Activated T-cell treated with anti-CD3 and anti-CD28 coated beads, Interleukin-2, amount 50 U/mL, for 48 hours (primary cell): ENCODE results near the gene ATP11A.

Experiments used
- DNase-seq, 2 experiments: peaks; one replicate each; pipeline ENCODE4 v3.0.0-alpha.2; 2020

ATP11A gene

DNA sequence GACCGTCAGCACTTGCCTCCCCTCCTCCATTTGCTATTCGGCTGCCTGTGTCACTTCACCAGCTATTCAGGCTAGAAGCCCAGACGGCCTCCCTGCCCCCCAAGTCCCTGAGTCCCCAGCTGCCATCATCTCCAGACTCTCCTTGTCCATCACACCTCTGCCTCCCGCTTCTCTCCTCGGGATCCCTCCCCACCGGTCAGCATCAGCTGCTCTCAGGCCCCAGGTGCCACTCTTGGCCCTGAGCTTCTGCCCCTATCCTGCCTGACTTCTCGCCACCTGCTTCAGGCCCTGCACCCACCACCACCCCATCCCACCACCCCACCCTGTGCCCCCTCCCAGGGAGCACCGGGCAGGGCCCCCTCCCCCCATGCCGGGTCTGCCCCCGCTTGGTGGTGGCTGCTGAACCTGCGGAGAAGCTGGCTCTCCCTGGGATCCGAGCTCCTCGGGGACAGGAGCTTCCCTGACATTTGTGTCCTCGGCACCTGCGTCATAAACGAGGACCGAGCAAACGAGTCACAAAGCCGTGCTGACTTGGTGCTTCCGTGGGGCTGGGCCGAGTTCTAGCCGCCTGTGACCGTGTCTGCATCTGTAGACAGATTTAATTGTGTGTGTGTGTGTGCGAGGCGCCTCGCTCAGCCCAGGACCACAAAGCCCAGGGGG is 208.9 kb downstream of the ATP11A start:
- DNase-seq: no peak

DNA sequence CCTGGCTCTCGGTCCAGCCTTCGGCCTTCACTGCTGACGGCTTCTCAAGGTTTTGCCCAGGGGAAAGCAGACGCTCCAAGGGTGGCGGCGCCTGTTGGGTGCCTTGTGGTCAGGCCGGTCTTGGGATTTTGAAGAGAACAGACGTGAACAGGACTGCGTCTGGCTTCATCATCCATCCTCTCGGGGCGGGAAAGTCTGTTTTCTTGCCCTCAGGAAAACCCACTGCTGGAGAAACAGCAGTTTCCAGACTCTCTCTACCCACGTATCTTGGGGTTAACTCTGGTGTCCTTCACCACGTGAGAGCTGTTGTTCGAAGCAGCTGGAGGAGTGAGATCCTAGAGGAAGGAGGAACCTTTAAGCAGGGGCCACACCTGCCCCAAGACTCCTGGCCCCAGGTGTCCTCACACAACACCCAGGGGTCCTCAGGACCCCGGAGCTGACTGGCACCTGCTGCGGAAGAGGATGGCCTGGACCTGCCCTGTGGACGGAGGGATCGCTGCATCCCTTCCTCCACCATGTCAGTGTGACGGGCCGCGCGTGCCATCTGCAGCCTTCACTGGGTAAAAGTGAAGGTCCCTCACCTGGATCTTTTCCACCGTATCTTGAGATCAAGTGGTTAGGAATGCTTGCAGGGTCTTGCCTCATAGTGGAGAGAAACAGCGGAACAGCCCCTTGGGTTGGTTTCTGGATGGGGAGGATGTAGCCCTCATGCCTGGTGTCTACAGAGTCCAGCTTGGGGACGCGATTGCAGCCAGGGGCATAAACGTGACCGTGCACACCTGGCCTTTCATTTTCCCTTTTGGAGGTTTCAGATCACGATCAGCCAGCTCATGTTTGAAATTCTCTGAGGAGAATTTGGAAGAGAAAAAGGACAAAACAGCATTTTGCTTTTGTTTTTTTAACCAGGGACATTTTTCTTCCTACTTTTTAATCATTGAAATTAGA is 209.7 kb downstream of the ATP11A start:
- DNase-seq: no peak

DNA sequence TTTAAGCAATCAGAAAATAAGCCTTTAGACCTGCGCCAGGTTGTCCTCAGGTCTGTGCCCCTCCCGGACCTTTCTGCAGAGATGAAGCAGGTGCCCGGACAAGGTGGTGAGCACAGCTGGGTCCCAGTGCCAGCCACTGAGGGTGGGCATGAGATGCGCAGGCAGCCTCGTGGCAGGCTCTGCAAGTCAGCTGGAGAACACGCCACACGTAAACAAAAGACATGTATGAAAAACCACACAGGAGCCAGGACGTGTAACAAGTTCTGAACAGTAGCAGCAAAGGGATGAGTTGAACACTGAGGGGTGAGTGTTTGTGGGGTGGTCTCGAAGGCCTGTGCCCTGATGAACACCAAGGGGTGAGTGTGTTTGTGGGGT is 210.4 kb downstream of the ATP11A start:
- no peak for DNase-seq

DNA sequence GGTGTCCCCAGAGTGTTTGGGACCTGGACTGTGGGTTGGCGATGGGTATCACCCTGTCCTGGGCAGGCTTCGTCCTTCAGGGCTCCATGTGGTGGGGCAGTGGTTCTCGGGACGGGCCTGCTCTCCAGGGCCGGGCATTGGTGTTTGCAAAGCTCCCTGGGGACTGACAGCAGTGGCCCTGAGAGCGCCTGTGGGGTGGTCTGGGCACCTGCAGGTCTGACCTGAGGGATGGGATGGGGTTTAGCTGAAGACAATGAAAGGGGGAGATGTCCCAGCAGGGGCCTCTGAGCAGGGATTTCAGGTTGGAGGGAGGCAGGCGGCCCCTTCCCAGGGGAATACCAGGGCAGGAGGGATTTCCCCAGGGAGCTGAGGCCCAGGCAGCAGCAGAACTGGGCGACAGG is 210.9 kb downstream of the ATP11A start:
- DNase-seq: no peak

DNA sequence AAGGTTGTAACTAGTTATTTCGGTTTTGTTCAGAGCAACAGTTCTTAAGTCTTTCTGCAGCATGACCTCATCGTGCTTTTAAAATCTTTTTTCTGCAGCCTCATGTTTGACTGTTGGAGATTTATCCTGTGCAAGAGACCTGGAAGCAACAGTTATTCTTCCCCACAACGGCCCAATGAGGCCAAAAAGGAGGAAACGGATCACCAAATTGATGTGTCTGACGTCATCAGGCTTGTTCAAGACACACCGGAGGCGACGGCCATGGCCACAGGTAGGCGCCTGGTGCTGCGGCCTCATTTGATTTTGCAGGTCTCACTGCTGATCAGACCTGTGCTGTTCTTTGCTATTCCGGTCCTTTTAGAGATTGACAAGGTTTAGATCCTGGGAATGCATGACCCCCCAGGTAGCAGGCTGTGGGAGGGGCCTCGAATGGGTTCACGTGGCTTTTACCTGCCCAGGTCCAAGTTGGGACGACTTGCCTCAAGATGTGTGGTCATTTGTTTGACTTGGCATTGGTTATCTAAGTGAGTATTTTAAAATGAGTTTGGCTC is 212.3 kb downstream of the ATP11A start:
- DNase-seq: no peak

DNA sequence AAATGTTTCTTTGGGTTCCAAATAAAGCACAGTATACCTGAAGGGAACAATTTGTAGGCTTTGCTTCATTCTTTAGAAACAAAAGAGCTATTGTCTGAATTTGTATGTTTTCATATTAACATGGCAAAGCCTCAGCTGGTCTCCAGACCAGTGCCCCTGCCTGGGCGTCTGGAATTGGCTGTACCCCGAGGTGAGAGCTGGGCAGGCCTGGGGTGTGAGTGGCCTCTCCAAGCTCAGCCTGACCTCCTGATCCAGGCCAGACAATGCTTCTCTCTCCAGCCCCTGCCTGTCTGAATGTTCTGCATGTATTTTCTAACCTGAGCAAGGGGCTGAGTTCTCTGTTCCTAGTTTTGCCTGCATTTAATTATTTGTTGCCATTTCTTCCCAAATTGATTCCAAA is 212.8 kb downstream of the ATP11A start:
- no peak for DNase-seq

DNA sequence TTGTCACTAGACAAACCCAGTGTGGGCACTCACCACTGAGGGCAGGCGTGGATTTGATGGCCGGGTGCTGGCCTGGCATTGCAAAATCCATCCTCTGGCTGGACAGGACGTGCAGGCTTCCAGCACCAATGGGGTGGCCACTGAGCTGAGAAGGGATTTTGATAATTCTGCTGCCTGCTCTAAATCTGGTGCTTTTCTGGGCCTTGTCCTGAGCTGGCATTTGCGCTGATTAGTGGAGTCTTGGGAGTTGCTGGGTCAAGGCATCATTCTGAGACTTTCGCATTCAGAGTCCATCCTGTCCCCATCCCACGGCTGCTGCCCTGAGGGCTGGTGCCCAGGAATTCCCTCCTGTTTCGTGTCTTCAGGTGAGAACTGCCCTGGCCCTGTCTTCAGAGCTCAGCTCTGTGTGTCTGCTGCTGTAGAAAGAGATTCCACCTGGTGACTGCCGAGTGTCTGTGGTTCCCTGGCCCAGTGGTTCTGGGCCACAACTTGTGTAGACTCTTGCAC is 213.3 kb downstream of the ATP11A start:
- DNase-seq: no peak

DNA sequence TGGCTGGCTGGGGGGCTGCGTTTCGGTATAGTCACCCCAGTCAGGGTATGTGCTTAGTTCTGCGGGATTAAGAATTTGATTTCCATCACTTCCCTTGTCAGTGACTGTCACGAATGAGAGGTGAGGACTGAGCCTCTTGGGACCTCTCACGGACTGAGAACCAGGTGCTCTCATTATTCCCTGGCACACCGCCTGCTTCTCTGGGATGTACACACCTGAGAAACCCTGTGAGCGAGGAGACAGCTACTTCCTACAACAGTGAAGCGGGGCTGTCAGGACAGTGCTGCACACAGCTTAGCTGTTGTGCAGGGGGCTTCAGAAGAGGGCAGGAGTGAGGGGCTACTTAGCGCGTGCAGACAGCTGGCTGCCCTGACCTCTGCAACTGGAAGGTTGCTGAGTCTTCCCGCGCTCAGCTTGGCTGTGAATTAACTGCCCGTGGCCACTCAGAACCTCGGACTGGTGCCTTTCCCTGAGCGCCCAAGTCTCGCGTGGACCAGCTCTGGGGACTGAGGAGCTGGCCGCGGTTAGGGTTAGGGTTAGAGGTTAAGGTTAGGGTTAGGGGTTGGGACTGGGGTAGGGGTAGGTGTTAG is 213.9 kb downstream of the ATP11A start:
- no peak for DNase-seq

DNA sequence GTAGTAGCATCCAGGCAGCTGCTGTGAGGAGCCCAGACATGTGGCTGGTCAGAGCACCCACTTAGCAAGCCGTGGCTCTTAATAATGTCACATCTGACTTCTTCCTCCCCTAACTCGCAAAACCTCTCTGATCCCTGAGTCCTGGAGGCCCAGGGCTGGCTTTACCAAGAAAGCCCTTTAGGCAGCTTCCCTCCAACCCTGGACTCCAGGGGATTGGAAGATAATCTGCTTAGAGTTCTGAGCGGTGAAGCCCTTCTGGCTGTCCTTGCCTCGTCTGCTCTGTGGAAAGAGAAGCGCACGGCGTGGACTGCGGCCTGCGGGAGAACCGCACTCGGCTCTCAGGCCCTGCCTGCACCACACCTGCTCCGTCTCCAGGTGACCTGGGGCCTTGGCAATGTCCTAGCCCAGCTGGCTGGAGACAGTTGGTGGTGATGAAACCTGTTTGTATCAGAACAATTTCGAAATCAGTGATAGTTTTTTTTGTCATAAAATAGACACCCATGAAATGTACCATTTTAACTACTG is 214.7 kb downstream of the ATP11A start:
- DNase-seq: no peak

DNA sequence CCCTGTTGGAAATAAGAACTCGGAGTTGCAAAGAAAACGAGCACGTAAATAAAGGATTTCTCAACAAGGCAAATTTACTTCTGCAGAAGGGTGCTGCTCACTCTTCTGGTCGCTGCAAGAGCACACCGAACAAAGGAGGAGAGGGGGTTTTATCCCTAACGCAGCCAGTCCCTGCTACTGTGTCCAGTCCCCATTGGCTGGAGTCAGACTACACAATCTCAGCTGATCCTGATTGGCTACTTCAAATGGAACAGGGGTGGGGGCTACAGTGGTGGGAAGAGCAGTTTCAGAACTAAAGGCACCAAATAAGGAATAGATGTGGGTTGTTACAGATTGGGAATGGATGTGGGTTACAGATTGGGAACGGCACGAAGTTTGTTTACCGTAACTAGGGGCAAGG is 215.2 kb downstream of the ATP11A start:
- DNase-seq: no peak

DNA sequence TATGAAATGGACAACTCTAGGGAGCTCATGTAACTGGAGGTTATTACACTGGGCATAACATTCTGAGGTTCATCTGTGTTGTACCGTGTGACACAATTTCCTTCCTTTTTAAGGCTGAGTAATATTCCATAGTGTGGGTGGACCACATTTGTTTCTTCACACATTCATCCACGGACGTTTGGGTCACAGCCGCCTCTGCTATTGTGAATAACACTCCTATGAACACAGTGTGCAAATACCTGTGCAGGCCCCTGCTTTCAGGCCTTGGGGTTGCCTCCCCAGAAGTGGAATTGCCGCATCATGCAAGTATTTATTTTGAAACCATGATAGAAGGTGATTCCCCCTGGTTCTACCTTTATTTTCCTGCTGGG is 215.8 kb downstream of the ATP11A start:
- no peak for DNase-seq

DNA sequence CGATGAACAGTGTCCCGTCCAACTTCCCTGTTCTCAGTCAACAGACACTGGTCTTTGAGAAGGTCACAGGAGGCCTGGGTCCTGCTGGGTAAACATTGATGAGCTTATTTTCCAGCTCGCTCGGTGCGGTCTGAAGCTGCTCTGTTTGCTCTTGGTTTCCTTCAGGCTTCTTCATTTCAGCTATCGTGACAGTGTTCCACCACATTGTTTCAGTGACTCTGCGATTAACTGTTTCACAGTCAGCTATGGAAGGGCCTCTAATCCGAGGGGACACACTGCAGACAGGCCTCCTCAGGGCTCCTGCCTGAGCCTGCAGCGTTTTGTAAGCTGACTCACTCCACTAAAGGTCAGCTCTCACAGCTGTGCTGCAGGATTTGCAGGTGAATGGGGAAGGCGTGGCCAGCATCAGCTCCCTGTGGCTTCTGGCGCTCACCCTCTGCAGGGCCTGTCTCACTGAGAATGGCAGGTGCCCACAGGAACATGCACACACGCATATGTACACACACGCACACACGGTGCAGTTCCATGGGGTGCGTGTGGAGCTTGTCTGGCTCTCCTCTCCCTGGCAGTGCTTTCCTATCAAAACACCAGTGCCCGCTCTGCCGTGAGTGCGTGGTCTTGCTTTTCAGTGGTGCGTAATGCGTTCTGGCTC is 216.3 kb downstream of the ATP11A start:
- DNase-seq: no peak

DNA sequence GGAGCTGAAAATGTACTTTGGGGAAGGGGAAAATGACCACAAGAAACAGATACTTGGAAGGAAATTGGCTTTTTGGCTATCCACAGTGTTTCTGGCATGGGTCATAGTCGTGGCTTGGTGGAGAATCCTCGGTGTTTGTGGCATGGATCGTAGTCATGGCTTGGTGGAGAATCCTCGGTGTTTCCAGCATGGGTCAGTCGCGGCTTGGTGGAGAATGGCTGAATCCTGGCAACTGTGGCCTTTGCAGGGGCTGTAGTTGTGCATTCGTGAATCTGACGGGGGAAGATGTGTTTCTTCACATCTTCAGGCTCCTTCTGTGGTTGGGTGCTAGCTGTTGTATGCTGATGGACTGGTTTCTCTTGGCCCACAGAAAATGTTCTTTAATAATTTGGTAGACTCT is 217.4 kb downstream of the ATP11A start:
- no peak for DNase-seq

DNA sequence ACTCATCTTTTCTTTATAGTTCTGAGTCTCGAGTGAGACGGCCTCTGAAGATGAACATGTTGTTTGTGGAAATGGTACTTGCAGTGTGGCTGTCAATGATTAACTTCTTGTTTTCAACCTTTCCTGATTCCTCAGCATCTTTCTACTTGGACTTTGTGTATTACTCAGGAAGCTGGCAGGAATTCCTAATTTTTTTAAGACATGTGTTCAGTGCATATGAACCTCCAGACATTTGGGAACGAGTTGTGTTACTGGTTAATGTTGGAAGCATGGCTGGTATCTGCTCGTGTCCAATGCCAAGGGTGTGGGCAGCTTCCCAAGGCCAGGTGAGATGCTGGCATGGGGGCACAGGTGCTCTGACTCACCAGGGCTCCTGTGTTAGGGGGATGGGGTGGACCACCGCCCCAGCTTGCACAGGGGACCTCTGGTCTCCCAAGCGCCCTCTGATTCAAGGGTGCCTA is 218.1 kb downstream of the ATP11A start:
- DNase-seq: no peak

DNA sequence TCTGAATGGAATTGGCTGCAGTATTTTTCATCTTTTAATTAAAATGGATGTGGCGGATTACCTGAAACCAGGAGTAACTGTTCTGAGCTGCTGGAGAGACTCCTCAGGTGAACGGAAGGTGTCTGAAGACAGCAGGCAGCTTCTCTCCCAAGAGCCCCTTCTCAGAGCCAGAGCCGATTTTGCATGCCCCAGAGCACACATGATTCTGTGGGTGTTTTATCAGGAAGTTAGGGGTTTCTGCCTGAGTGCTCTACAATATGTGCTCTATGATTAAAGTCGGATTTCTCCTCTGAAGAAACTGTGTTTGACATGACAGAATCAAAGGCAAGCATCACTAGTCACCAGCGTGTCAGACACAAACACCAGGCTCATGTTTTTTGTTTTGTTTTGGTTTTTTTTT is 218.5 kb downstream of the ATP11A start:
- no peak for DNase-seq

DNA sequence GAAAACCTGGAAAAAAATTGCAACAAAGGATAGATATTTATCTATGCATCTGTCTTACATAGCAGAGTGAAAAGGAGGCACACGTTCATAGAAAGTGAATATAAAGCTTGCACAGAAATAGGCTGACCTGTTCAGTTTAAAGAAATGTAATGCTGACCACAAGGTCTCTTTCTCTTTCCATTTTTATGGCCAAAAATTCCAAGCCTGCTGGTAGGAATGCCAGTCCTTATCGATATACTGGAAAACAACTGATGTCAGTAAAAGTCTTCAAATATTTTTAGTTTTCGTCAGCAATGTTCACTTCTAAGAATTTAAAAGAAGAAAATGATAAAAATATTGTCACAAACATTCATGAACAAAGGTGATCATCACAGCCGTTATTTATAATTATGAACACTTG is 220.2 kb downstream of the ATP11A start:
- DNase-seq: no peak

DNA sequence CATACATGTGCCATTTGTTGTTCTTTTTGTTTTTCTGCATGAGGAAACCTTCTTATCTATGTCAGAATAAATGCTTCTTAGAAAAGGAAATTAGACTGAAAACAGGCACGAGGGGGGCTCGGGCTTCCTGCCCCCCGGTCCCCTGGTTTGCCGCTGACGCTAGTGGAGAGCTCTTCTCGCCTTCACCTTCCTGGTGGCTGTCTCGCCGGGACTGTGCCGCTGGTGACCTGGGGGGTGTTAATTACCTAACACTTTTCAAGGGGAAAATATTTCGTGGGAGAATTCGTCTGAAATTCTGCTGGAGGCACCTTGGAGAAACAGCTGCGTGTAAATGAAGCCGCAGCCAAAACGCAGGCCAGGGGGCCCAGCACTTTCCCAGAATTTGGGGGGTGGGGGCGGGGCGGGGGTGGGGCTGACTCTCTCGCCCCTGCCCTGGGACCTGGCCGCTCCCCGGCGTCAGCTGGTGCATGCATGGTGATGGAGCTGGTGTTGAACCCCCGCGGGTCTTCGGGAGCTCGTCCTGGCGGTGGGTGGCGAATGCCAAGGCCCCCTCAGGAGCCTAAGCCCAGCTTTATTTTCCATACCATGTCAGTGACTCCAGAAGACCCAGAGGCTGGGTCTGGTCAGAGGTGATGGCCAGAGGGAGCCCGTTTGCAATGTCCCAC is 220.9 kb downstream of the ATP11A start:
- no peak for DNase-seq

DNA sequence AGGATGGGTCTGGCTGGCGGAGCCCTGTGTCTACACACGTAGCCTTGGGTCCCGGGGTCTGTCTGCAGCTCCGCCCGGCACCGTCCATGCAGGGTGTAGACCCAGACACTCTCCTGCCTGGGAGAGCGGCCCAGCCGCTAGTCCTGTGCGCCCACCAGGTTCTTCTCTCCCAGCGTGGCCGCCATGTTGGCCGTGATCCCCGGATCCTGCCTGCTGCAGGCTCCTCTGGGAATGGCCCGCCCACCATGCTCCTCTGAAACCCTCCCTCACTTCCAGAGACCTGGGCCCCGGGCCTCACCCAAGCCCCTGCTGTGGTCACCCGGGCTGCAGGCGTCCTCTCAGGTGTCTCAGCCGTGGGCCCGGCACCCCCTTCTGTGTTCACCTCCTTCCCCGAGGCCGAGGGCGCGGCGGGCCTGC is 221.5 kb downstream of the ATP11A start:
- DNase-seq: no peak

DNA sequence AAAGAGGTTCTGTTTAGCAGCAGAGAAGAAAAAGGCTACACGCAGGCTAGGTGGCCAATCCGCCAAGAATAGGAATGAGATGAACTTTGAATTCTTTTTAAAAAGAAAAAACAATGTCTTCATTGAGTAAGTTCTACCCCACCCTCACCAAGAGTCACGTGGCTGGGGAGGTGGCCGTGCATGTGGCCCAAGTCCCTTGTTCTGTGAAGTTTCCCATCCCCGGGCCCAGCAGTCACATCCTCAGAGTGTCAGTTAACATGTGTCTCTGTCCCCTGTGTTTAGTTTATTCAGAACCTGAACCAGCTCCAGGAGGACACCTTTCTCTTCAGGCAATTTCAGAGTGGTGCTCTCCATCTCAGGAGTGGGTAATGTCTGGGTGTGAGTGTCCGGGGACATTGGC is 222.0 kb downstream of the ATP11A start:
- DNase-seq: no peak

DNA sequence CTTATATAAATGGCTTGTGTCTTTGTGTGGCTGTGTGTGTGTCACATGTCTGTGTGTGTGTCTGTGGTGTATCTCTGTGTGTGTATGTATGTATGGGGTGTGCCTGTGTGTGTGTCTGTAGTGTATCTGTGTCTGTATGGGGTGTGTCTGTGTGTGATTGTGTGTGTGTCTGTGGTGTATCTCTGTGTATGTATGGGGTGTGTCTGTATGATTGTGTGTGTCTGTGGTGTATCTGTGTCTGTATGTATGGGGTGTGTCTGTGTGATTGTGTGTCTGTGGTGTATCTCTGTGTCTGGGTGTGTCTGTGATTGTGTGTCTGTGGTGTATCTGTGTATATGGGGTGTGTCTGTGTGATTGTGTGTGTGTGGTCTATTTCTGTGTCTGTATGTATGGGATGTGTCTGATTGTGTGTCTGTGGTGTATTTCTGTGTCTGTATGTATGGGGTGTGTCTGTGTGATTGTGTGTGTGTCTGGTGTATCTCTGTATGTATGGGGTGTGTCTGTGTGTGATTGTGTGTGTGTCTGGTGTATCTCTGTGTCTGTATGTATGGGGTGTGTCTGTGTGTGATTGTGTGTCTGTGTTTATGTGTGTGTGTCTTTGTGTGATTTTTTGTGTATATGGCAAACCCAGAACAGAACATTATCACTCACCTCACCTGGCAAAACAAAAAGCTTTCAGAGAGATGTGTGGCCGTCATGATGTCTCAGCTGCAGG is 223.0 kb downstream of the ATP11A start:
- DNase-seq: no peak

DNA sequence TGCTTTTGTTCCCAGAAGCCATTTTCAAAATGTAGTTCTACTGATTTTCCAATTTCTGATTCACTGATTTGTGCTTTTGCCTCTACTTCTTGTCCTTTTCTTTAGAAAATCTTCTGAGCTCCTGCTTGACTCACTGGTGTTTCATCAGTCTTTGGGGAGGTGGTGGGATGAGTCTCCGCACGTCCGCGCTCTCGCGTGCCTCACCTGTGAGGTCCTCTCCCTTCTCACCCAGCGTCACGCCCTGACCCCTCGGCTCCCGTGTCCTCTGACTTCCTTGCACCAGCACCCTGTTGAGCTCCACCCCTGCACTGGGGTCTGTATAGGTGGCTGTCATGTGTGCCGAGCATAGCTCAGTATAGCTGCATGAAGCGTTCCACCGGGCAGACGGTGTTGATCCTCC is 226.5 kb downstream of the ATP11A start:
- DNase-seq: no peak
